ENCODE measurements around the gene GPC1.

The GPC1 gene

GRCh38 chr2:240501531-240501991, 66.1 kb downstream of the GPC1 start:
- DNase-seq = no peak

- no peak for DNase-seq
Observed at GRCh38 chr2:240502059-240502429, 66.6 kb downstream of the GPC1 start.

GRCh38 chr2:240502430-240503121, 67.1 kb downstream of the GPC1 start:
- DNase-seq = no peak

GRCh38 chr2:240503375-240503774, 67.9 kb downstream of the GPC1 start:
- no peak for DNase-seq

GRCh38 chr2:240503848-240504247, 68.4 kb downstream of the GPC1 start:
- no peak for DNase-seq

- no peak for DNase-seq
Observed at GRCh38 chr2:240505910-240506309, 70.4 kb downstream of the GPC1 start.

- DNase-seq = no peak
Observed at GRCh38 chr2:240506406-240507059, 71.1 kb downstream of the GPC1 start.

GRCh38 chr2:240507060-240507777, 71.8 kb downstream of the GPC1 start:
- no peak for DNase-seq

GRCh38 chr2:240507778-240508251, 72.4 kb downstream of the GPC1 start:
- no peak for DNase-seq

- DNase-seq = no peak
Observed at GRCh38 chr2:240508832-240509545, 73.5 kb downstream of the GPC1 start.

GRCh38 chr2:240509667-240510512, 74.4 kb downstream of the GPC1 start:
- no peak for DNase-seq

- DNase-seq = no peak
Observed at GRCh38 chr2:240510513-240511210, 75.2 kb downstream of the GPC1 start.

GRCh38 chr2:240511351-240512108, 76.1 kb downstream of the GPC1 start:
- no peak for DNase-seq

- DNase-seq = no peak
Observed at GRCh38 chr2:240512109-240512485, 76.6 kb downstream of the GPC1 start.

- DNase-seq = no peak
Observed at GRCh38 chr2:240512666-240513535, 77.4 kb downstream of the GPC1 start.

GRCh38 chr2:240513549-240514287, 78.3 kb downstream of the GPC1 start:
- peak; percentile 88 to 90 for DNase-seq

- no peak for DNase-seq
Observed at GRCh38 chr2:240514631-240515030, 79.2 kb downstream of the GPC1 start.

- no peak for DNase-seq
Observed at GRCh38 chr2:240517342-240517741, 81.9 kb downstream of the GPC1 start.

Data from activated CD4-positive, alpha-beta T cell treated with anti-CD3 and anti-CD28 coated beads, Interleukin-2, amount 50 U/mL, for 48 hours (primary cell).